ENCODE measurements around the gene ZNF57. TPM values are rescaled to one million over a fixed set of nuclear protein-coding genes. Genes with fewer than 3 reads are reported as not detected.

ZNF57 gene
- total and polyA plus RNA-seq, 9 of the 15 experiments (the other 6 are each of a cell fraction or from before 2014, with no cell fraction given): 3.9 to 13.5 (median 7.8) TPM

DNA sequence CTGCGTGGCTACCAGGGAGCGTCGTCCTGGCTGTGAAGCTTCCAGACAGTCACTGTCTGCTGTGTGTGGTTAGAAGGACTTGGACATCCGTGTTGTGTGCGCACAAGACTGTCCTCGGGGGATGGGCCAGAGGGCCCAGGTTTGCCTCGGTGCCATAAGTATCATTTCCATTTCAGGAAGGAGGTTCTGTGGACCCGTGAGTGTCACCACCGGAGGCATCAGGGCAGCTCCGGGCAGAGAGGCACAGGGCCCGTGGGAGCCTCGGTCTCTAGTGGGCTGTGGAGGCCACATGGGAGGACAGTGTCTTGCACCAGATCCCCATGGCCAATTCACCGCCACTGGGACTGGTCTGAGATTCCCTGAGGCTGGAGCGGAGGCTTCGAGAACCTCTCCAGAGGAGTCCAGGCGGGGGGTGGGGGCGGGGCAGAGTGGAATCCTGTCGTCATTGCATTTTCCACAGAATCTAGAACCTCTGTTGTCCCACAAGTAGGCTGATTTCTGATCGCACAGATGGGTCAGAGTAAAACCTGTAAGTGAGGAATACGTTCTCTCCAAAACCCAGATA, 6.0 kb downstream of the ZNF57 start:
- Histone ChIP-seq H4K20me1 (replicated peaks; ENCODE audit: control insufficient read depth, insufficient read depth, low read length) (0 out of 2 replicates have a peak, but pooled peaks cover 4% of the 10 kb centered on the region), H3K9me3 (replicated peaks; ENCODE audit: control insufficient read depth, insufficient read depth, low read depth, low read length) (peaks cover 5% of the 10 kb centered on the region; the same call in 1 of the 2 replicates), H3K79me2 (ENCODE audit: control insufficient read depth, insufficient read depth, low read length) (peaks cover 71% of the 10 kb centered on the region), H3K27me3 (ENCODE audit: control insufficient read depth in 2 of 2, insufficient read depth in 2 of 2, low read length in 2 of 2) (no peaks in the 10 kb centered on the region), H3K4me2 (ENCODE audit: insufficient read depth, low read length) (no peak overlapping the region), H3K4me1 (replicated peaks in 1 of 2; ENCODE audit: control insufficient read depth in 2 of 2, insufficient read depth in 2 of 2, low read length in 2 of 2) (peaks cover 12 to 25% of the 10 kb centered on the region in 2 experiments; a peak in 4 of 5 replicates), H3K4me3 (no peak overlapping the region), H3K9me1 (ENCODE audit: control insufficient read depth, insufficient read depth, low read length) (no peaks in the 10 kb centered on the region), H3K9ac (ENCODE audit: insufficient read depth in 1 of 2, low read depth in 2 of 2, low read length in 2 of 2) (peak overlapping the region in 1 of 2 experiments; percentile 28; a peak in 2 of 4 replicates), H3K27ac (ENCODE audit: extremely low read depth, low read depth, low read length) (no peak overlapping the region), H2AFZ (ENCODE audit: low read depth, low read length) (no peak overlapping the region), H3K36me3 (ENCODE audit: control insufficient read depth, insufficient read depth, low read length) (peaks cover 16% of the 10 kb centered on the region; the same call in 2 of the 3 replicates)
- CTCF ChIA-PET (ENCODE audit: low intra/inter-chr PET ratio): no interaction called here
- POLR2A ChIA-PET: no interaction called here
- 88% methylated on average over 20 of the region's 20 CpGs for WGBS (ENCODE audit: insufficient coverage, low coverage, missing lambda C conversion rate)
- in situ Hi-C loops (cut with MboI) (no loop called here), intact Hi-C loops (cut with micrococcal nuclease) (no loop called here)
- TF ChIP-seq FUS (optimal IDR thresholded peaks at IDR 0.05; ENCODE audit: low read depth, low read length) (no peak), RBFOX2 (IDR thresholded peaks at IDR 0.05; ENCODE audit: low read depth, low read length) (peak; percentile 19; the same call in 1 of the 2 replicates)
- no TSS peak for BruUV-seq (replicated peaks)
- no peak for ATAC-seq
- DNase-seq (ENCODE audit: extremely low read depth in 1 of 4, low spot score in 3 of 4): no peak
- no peak for FAIRE-seq

DNA sequence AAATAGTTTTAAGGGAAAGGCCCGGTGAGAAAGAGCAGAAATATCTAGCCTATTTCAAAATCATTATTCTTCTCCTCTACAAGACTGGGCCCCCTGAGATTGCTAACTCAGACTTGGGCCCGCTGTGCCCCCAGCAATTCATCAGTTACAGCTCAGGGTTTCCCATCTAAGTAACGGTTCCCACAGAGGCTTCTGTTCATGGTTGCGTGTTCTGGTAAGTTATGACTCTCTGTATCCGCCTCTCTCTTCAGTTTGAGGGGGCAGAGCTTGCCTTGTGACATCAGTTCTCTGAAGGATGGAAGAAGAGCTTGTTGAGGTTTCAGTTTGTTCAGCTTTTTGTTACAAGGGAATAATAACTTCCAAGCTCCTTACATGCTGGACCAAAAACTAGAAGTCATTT, 11.6 kb downstream of the ZNF57 start:
- no peak for ATAC-seq
- Histone ChIP-seq H3K9me3 (replicated peaks; ENCODE audit: control insufficient read depth, insufficient read depth, low read depth, low read length) (peaks cover 21% of the 10 kb centered on the region), H3K27ac (ENCODE audit: extremely low read depth, low read depth, low read length) (no peak overlapping the region), H3K9me1 (ENCODE audit: control insufficient read depth, insufficient read depth, low read length) (no peaks in the 10 kb centered on the region), H3K79me2 (ENCODE audit: control insufficient read depth, insufficient read depth, low read length) (peaks cover 52% of the 10 kb centered on the region), H2AFZ (ENCODE audit: low read depth, low read length) (no peak overlapping the region), H3K4me1 (replicated peaks in 1 of 2; ENCODE audit: control insufficient read depth in 2 of 2, insufficient read depth in 2 of 2, low read length in 2 of 2) (peaks cover 6 to 9% of the 10 kb centered on the region in 2 experiments; a peak in 3 of 5 replicates), H3K4me2 (ENCODE audit: insufficient read depth, low read length) (no peak overlapping the region), H3K9ac (ENCODE audit: insufficient read depth in 1 of 2, low read depth in 2 of 2, low read length in 2 of 2) (no peak overlapping the region), H3K4me3 (no peak overlapping the region), H4K20me1 (replicated peaks; ENCODE audit: control insufficient read depth, insufficient read depth, low read length) (no peaks in the 10 kb centered on the region), H3K36me3 (ENCODE audit: control insufficient read depth, insufficient read depth, low read length) (peaks cover 42% of the 10 kb centered on the region), H3K27me3 (ENCODE audit: control insufficient read depth in 2 of 2, insufficient read depth in 2 of 2, low read length in 2 of 2) (no peaks in the 10 kb centered on the region)
- DNase-seq (ENCODE audit: extremely low read depth in 1 of 4, low spot score in 3 of 4): no peak
- ChIA-PET CTCF (ENCODE audit: low intra/inter-chr PET ratio) (no interaction called here), POLR2A (interaction anchor here (0.6 kb wide), 2 partner anchors 9 to 38 kb away, joined by 3 read pairs; no protein-coding TSS in a partner anchor)
- no peak for FAIRE-seq
- BruUV-seq (replicated peaks): no TSS peak
- intact Hi-C loops (cut with micrococcal nuclease): no loop called here
- 92% methylated on average over 5 of the region's 5 CpGs for WGBS (ENCODE audit: insufficient coverage, low coverage, missing lambda C conversion rate)
- TF ChIP-seq TCF7 (IDR thresholded peaks at IDR 0.05; ENCODE audit: borderline replicate concordance) (no peak), CBFA2T2 (conservative IDR thresholded peaks at IDR 0.05) (no peak), ATF1 (CRISPR knock-in tag; IDR thresholded peaks at IDR 0.05) (no peak), ATF1 (tag; IDR thresholded peaks at IDR 0.05) (no peak), L3MBTL2 (IDR thresholded peaks at IDR 0.05) (no peak), HNRNPL (IDR thresholded peaks at IDR 0.05; ENCODE audit: low read depth, low read length) (no peak)
- in situ Hi-C loops (cut with MboI): no loop called here

All from K562 (cell line).